Renal cortex interstitium (tissue), 11 donors: Measurements from ENCODE around the gene SOD2. TPM values are rescaled to one million over a fixed set of nuclear protein-coding genes. Genes with fewer than 3 reads are reported as not detected.
"Not testable (repeated sequence)": the region's sequence is repeated elsewhere in the genome, so short reads cannot be mapped to it uniquely, and the experiment has no call there.

Experiments
- DNase-seq, 11 donors: peaks; one replicate each; pipeline ENCODE4 v3.0.0-alpha.2; 2013; ENCODE audit warnings: low read depth in 9 of 11, low spot score in 4 of 11; ENCODE audit errors: extremely low read depth in 1 of 11
- polyA plus RNA-seq, 3 donors: library from polyadenylated mRNA; unstranded; fragments of 120-200 nt; gene quantifications; one replicate each; pipeline ENCODE4 v1.2.1, GENCODE V29; 2013; ENCODE audit not compliant: insufficient read length in 3 of 3

Gene SOD2
- polyA plus RNA-seq, 3 donors, result 107 to 124 (median 114) TPM

GRCh38 chr6:159690135-159690534 is 2.9 kb downstream of the SOD2 start:
- DNase-seq, result not testable (repeated sequence)

DNA sequence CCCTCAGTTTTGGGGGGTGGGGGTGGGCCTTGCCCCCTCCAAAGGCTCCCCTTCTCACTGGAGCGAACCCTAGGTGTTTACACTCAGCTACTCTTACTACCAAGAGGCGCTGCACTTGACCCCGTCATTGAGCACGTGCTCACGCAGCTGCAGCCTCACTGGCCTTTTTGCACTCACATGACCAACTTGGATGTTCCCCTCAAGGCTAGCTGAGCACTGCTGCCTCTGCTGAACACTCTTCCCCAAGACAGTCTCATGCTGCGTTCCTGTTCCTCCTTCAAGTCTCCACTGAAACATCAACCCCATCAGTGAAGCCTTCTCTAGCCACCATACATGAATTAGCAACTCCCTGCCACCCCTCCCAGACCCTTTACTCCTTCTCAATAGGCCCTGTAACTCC is 4.0 kb downstream of the SOD2 start:
- DNase-seq, result no peak

GRCh38 chr6:159688266-159688905 is 4.7 kb downstream of the SOD2 start:
- no peak for DNase-seq

DNA sequence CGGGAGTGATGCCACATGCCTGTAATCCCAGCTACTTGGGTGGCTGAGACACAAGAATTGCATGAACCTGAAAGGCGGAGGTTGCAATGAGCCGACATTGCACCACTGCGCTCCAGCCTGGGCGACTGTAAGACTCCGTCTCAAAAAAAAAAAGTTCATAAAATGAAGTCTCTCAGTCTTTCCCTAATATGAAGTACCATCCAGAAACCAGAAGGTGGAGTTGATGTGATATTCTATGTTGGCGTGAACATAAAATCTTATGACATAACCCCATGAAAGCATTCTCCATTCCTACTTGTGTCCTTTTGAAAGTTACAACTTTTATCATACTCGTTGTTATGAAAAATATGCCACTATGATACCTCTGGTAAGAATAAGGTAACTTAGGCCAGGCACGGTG is 5.7 kb downstream of the SOD2 start:
- DNase-seq, result no peak

GRCh38 chr6:159686703-159687102 is 6.3 kb downstream of the SOD2 start:
- DNase-seq, result no peak

DNA sequence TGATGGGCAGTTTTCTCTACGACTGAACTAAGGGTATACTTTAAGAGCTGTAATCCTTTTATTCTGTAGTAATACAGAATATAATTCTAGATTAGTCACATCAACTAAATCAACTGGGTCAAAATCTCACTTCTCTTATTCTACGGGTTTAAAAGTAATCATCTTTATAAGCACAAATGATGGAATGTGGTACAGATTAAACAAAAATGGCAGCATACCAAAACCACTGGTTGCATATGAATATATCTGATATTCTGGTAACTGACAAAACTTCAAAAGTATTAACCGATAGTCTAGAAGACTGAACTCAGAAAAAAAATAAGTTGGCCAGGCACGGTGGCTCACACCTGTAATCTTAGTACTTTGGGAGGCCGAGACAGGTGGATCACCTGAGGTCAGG is 7.0 kb downstream of the SOD2 start:
- DNase-seq, result no peak

- DNase-seq, result no peak
Measured at GRCh38 chr6:159684013-159684304, 9.1 kb downstream of the SOD2 start.

GRCh38 chr6:159682810-159683209 is 10.2 kb downstream of the SOD2 start:
- DNase-seq, result no peak

GRCh38 chr6:159682295-159682694 is 10.7 kb downstream of the SOD2 start:
- no peak for DNase-seq

GRCh38 chr6:159681191-159681880 is 11.7 kb downstream of the SOD2 start:
- no peak for DNase-seq

DNA sequence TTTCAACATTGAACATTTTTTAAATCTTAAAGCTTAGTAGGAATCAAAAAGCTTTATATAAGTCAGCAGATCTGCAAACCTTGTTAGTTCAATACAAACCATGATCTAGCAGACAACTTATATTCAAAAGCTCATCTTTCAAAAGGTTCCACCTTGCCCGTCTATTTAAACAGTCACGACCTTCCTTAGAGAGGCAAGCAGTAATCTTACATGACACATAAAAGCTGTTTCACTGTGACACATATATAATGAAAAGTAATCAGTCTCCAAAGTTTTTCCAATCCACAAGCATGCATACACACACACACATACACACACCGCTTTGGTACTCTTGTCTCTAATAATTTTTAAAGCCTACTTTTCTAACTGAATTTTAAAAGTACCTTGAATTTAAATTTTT is 12.9 kb downstream of the SOD2 start:
- no peak for DNase-seq

GRCh38 chr6:159679091-159680077 is 13.7 kb downstream of the SOD2 start:
- no peak for DNase-seq

- DNase-seq, result no peak
Measured at GRCh38 chr6:159678574-159678973, 14.5 kb downstream of the SOD2 start.

DNA sequence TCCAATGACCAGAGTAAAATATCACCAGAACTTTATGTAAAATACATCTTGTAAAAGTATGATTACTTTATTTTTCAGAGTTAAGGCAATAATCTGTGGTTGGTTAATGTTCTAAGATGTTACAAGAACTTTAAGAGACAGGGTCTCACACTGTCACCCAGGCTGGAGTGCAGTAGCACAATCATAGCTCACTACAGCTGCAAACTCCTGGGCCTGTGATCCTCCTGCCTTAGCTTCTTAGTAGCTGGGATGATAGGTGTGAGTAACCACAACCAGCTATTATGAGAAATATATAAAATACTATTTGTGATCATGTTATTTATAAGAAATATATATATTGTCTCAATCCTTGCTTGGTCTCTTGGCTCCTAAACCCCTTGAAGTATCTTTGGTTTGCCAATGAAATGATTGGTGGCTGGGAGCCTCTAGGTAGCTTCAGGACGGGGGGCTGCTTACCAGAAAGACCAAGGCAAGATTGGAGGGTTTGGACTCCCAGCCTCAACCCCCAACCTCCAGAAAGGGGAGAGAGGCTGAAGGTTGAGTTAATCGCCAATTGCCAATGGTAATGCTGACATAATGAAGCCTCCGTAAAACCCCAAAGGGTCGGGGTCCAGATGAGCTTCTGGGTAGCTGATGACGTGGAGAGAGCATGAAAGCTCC is 15.4 kb downstream of the SOD2 start:
- DNase-seq, result no peak

GRCh38 chr6:159676890-159677505 is 16.0 kb downstream of the SOD2 start:
- DNase-seq, result no peak

DNA sequence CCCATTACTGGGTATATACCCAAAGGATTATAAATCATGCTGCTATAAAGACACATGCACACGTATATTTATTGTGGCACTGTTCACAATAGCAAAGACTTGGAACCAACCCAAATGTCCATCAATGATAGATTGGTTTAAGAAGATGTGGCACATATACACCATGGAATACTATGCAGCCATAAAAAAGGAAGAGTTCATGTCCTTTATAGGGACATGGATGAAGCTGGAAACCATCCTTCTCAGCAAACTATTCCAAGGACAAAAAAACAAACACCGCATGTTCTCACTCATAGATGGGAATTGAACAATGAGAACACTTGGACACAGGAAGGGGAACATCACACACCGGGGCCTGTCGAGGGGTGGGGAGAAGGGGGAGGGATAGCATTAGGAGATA is 16.8 kb downstream of the SOD2 start:
- DNase-seq, result not testable (repeated sequence)

GRCh38 chr6:159665868-159666635 is 27.0 kb downstream of the SOD2 start:
- DNase-seq, result no peak

- not testable (repeated sequence) for DNase-seq
Measured at GRCh38 chr6:159663368-159663889, 29.6 kb downstream of the SOD2 start.
